Mucosa of stomach (tissue), 1 donor: ENCODE results near the gene TGM6.

Experiments
- H3K27me3 ChIP-seq: one replicate; pipeline ENCODE4 v1.7.0; 2013; ENCODE audit warnings: mild to moderate bottlenecking, low read length; ENCODE audit not compliant: control insufficient read depth, insufficient read depth
- H3K36me3 ChIP-seq: one replicate; pipeline ENCODE4 v1.7.0; 2013; ENCODE audit warnings: low read length; ENCODE audit not compliant: control insufficient read depth, insufficient read depth
- H3K4me1 ChIP-seq: one replicate; pipeline ENCODE4 v1.7.0; 2013; ENCODE audit warnings: mild to moderate bottlenecking, low read length; ENCODE audit not compliant: control insufficient read depth, insufficient read depth
- H3K4me3 ChIP-seq: one replicate; pipeline ENCODE4 v1.7.0; 2013; ENCODE audit warnings: low read length
- H3K9ac ChIP-seq: one replicate; pipeline ENCODE4 v1.7.0; 2013; ENCODE audit warnings: mild to moderate bottlenecking, low read length, moderate library complexity
- H3K9me3 ChIP-seq: one replicate; pipeline ENCODE4 v1.7.0; 2013; ENCODE audit warnings: mild to moderate bottlenecking, low read length, moderate library complexity; ENCODE audit not compliant: control insufficient read depth
- donor health status: Pancreatic carcinoma.

Gene TGM6

GRCh38 chr20:2380601-2381000 is at the start of gene TGM6:
TSS of gene TGM6 (plus strand) at chr20:2380901. CDS start at chr20:2380969, 68 bp downstream.
- no peak within 1 kb of the TSS for H3K9ac ChIP-seq
- H3K4me1 ChIP-seq: no peaks in the 10 kb centered on the region
- H3K4me3 ChIP-seq: no peak within 1 kb of the TSS
- no peaks in the 10 kb centered on the region for H3K36me3 ChIP-seq
- H3K9me3 ChIP-seq: no peaks in the 10 kb centered on the region
- no peaks in the 10 kb centered on the region for H3K27me3 ChIP-seq

DNA sequence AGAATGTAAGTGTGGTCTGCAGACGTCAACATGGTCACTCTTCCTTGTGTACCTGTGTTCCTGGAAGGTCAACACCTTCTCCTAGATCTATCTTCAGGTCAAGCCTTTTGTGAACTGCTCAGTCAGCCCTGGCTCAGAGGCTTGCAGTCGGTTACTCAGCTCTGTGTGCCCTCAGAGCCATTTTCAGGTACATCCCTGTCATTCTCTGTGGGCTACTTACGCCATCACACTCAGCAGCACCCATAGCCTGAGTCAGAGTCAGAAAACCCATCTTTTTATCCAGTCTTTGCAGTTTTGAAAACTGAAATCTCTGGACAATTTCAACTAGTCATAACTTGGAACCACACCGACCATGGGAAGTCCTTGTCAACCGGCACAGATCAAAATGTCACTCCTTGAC is 49.6 kb upstream of the TGM6 start:
- Histone ChIP-seq H3K9me3 (no peaks in the 10 kb centered on the region), H3K4me1 (no peaks in the 10 kb centered on the region), H3K36me3 (no peaks in the 10 kb centered on the region), H3K9ac (no peak overlapping the region), H3K27me3 (no peaks in the 10 kb centered on the region), H3K4me3 (no peak overlapping the region)

DNA sequence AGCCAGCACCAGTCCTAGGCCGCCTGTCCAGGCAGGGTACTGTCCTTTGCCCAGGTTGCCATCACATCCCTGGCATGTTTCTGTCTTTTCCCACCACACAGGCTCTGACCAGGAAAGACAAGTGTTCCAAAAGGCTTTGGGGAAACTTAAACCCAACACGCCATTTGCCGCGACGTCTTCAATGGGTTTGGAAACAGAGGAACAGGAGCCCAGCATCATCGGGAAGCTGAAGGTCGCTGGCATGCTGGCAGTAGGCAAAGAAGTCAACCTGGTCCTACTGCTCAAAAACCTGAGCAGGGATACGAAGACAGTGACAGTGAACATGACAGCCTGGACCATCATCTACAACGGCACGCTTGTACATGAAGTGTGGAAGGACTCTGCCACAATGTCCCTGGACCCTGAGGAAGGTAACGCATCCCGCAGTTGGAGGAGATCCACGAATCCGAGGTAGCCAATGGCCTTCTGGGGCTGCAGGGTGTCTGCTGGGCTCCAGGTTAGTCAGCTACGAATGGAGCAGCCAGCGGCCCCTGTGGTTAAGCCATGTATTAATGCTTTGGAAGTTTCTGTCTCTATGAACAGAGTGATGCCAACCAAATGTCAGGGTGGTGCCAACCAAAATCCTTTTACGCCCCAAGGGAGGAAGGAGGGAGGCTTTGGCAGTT is 48.7 kb upstream of the TGM6 start:
- Histone ChIP-seq H3K36me3 (no peaks in the 10 kb centered on the region), H3K9me3 (no peaks in the 10 kb centered on the region), H3K9ac (no peak overlapping the region), H3K27me3 (no peaks in the 10 kb centered on the region), H3K4me3 (no peak overlapping the region), H3K4me1 (no peaks in the 10 kb centered on the region)

- no peaks in the 10 kb centered on the region for H3K36me3 ChIP-seq
- no peak overlapping the region for H3K4me3 ChIP-seq
- no peaks in the 10 kb centered on the region for H3K4me1 ChIP-seq
- no peaks in the 10 kb centered on the region for H3K9me3 ChIP-seq
- no peak overlapping the region for H3K9ac ChIP-seq
- no peaks in the 10 kb centered on the region for H3K27me3 ChIP-seq
Measured at GRCh38 chr20:2332711-2333110, 48.0 kb upstream of the TGM6 start.

GRCh38 chr20:2333821-2334220 is 46.9 kb upstream of the TGM6 start:
- Histone ChIP-seq H3K27me3 (no peaks in the 10 kb centered on the region), H3K9me3 (no peaks in the 10 kb centered on the region), H3K36me3 (no peaks in the 10 kb centered on the region), H3K4me1 (no peaks in the 10 kb centered on the region), H3K4me3 (no peak overlapping the region), H3K9ac (no peak overlapping the region)

- Histone ChIP-seq H3K9me3 (no peaks in the 10 kb centered on the region), H3K36me3 (no peaks in the 10 kb centered on the region), H3K4me3 (no peak overlapping the region), H3K4me1 (no peaks in the 10 kb centered on the region), H3K9ac (no peak overlapping the region), H3K27me3 (no peaks in the 10 kb centered on the region)
Measured at GRCh38 chr20:2335096-2335870, 45.4 kb upstream of the TGM6 start.

DNA sequence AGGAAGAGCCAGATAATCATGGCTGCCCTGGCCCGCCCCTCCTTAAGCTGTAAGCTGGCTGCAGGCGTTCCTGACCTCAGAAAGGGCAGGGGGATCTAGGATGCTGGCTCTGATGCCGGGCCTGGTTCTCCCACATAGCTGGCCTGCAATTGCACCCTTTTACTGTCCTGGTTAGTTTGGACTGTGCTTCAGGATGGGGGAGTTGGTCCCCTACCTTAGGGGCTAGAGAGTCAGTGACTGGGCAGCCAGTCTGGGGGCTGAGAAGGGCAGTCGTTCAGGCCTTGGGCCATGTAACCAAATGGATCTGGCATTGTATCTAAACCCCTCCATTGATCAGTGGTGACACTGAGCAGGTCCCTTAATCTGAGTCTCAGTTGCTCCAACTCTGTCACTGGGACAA is 44.2 kb upstream of the TGM6 start:
- no peaks in the 10 kb centered on the region for H3K36me3 ChIP-seq
- H3K9ac ChIP-seq: no peak overlapping the region
- no peaks in the 10 kb centered on the region for H3K27me3 ChIP-seq
- no peak overlapping the region for H3K4me3 ChIP-seq
- H3K4me1 ChIP-seq: no peaks in the 10 kb centered on the region
- H3K9me3 ChIP-seq: no peaks in the 10 kb centered on the region

GRCh38 chr20:2337142-2337541 is 43.6 kb upstream of the TGM6 start:
- no peak overlapping the region for H3K4me3 ChIP-seq
- H3K36me3 ChIP-seq: no peaks in the 10 kb centered on the region
- H3K27me3 ChIP-seq: no peaks in the 10 kb centered on the region
- H3K9me3 ChIP-seq: no peaks in the 10 kb centered on the region
- no peaks in the 10 kb centered on the region for H3K4me1 ChIP-seq
- no peak overlapping the region for H3K9ac ChIP-seq

DNA sequence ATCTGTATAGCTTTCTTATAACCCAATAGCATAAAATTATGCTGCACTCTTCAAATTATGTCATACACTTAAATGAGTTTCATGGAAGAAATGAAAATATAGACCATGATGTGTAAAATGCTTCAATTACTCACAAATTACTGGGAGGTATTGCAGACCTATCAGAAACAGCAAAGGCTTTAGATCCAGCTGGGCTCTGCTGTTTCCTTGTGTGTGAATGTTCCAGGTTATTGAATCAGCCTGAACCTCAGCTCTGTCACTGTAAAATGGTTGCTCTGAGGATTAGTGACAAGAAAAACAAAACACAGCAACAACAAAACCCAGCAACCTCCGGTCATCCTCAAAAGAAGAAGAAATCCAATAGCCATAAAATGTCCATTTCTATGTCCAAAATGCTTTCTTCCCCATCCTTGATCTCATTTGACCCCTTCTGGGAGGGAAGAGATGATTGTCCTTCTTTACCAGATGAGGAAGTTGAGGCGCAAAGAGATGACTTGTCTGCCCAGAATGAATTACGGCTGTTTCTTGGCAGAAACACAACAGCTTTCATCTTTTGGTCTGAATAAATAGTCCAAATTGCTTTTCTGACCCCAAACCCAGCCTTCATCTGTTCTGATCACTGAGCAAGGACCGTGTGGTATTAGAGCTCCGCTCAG is 42.2 kb upstream of the TGM6 start:
- no peaks in the 10 kb centered on the region for H3K4me1 ChIP-seq
- no peaks in the 10 kb centered on the region for H3K36me3 ChIP-seq
- no peak overlapping the region for H3K9ac ChIP-seq
- H3K27me3 ChIP-seq: no peaks in the 10 kb centered on the region
- H3K9me3 ChIP-seq: no peaks in the 10 kb centered on the region
- no peak overlapping the region for H3K4me3 ChIP-seq

- H3K9ac ChIP-seq: no peak overlapping the region
- H3K36me3 ChIP-seq: no peaks in the 10 kb centered on the region
- no peaks in the 10 kb centered on the region for H3K9me3 ChIP-seq
- no peak overlapping the region for H3K4me3 ChIP-seq
- no peaks in the 10 kb centered on the region for H3K27me3 ChIP-seq
- no peaks in the 10 kb centered on the region for H3K4me1 ChIP-seq
Measured at GRCh38 chr20:2340136-2340535, 40.6 kb upstream of the TGM6 start.

DNA sequence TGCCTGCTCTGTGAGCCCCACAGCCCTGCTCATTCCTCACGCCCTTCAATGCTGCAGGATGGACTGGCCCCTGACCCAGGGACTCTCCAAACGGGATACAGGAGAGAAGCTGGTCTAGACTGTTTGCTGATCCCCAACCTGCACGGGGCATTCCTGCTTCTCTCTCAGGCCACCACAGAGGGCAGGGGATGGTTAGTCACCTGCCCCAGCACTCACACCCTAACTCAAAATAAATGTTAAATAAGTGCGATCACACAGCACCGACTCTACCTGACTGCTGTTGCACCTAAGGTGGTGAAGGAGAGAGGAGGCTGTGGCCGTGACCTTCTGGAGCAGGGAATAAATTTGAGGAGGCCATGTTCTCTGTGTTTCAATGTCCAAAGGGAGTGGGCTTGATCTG is 39.9 kb upstream of the TGM6 start:
- H3K4me1 ChIP-seq: no peaks in the 10 kb centered on the region
- H3K4me3 ChIP-seq: no peak overlapping the region
- no peaks in the 10 kb centered on the region for H3K9me3 ChIP-seq
- H3K9ac ChIP-seq: no peak overlapping the region
- no peaks in the 10 kb centered on the region for H3K36me3 ChIP-seq
- no peaks in the 10 kb centered on the region for H3K27me3 ChIP-seq

DNA sequence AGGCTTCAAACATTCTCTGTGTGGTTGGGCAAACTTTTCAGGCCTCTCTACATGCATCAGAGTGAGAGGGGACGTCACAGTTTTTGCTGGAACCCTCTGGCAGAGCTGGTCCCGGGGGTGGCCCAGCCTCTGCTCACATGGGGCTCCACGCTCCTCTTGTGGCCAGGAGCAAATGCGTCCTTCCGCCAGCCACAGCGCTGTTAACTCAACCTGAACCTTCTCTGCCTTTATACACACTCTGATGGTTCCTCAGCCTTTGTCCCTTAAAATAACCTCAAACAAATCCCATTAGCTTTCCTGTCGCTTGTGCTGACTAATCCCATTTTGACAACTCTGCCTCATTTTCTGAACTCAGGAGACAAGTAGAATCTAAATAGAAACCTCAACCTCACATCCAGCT is 39.4 kb upstream of the TGM6 start:
- Histone ChIP-seq H3K4me1 (no peaks in the 10 kb centered on the region), H3K36me3 (no peaks in the 10 kb centered on the region), H3K9me3 (no peaks in the 10 kb centered on the region), H3K9ac (no peak overlapping the region), H3K4me3 (no peak overlapping the region), H3K27me3 (no peaks in the 10 kb centered on the region)
